ENCODE results near the gene HS1BP3. TPM values are rescaled to one million over a fixed set of nuclear protein-coding genes. Genes with fewer than 3 reads are reported as not detected.

Gene HS1BP3
- total and polyA plus RNA-seq, 9 of the 15 experiments (the other 6 are each of a cell fraction or from before 2014, with no cell fraction given), result 0.41 to 8.3 (median 5.9) TPM

DNA sequence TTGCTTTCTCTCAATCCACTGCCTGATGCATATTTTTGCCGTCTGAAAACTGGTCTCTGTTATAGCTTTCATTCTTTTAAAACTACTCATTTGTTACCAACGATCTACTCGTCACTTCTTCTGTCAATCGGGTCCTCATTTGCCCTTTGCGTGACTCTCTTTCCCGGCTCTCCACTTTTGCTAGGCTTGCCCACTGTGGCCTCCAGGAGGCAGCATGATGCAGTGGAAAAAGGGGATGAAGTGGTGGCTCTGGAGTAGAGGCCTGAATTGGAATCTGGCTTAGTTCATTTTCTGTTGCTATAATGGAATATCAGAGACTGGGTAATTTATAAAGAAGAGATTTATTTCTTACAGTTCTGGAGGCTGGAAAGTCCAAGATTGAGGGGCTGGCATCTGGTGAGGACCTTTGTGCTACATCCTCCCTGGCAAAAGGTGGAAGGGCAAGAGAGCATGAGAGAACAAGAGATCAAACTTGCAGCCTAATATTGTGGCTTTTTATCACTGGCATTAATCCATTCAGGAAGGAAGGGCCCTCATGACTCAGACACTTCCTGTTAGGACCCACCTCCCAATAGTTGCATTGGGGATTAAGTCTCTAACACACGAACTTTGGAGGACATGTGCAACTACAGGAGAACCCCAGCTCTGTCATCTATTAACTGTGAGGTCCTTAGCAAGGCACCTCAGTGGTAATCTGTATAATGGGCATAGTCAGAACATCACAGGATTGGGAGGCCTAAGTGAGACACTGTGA, 31.4 kb upstream of the HS1BP3 start:
- in situ Hi-C loops (cut with MboI), result no loop called here
- H3K9me3 ChIP-seq (replicated peaks; ENCODE audit: control insufficient read depth, insufficient read depth, low read depth, low read length), result no peaks in the 10 kb centered on the region
- POLR2A ChIA-PET, result no interaction called here
- no peak overlapping the region for H3K4me3 ChIP-seq
- CTCF ChIA-PET (ENCODE audit: low intra/inter-chr PET ratio), result interaction anchor here (1.5 kb wide), 1 partner anchor 281 kb away, joined by 14 read pairs; no protein-coding TSS in a partner anchor
- no peaks in the 10 kb centered on the region; the same call in 1 of the 2 replicates for H4K20me1 ChIP-seq (replicated peaks; ENCODE audit: control insufficient read depth, insufficient read depth, low read length)
- no peaks in the 10 kb centered on the region for H3K9me1 ChIP-seq (ENCODE audit: control insufficient read depth, insufficient read depth, low read length)
- intact Hi-C loops (cut with micrococcal nuclease), result loop anchor here (1.0 to 10.0 kb wide), 3 partner anchors 142 to 281 kb away; partner anchors contain the start of gene LDAH
- no peaks in the 10 kb centered on the region for H3K79me2 ChIP-seq (ENCODE audit: control insufficient read depth, insufficient read depth, low read length)
- 78% methylated on average over 7 of the region's 7 CpGs for WGBS (ENCODE audit: insufficient coverage, low coverage, missing lambda C conversion rate)
- BruUV-seq (replicated peaks), result no TSS peak
- no peak overlapping the region for H2AFZ ChIP-seq (ENCODE audit: low read depth, low read length)
- peak; percentile 44 for FAIRE-seq
- H3K4me2 ChIP-seq (ENCODE audit: insufficient read depth, low read length), result no peak overlapping the region
- peak in 3 of 4 experiments; percentile 21 to 32 (median 29) for DNase-seq (ENCODE audit: extremely low read depth in 1 of 4, low spot score in 3 of 4)
- H3K27ac ChIP-seq (ENCODE audit: extremely low read depth, low read depth, low read length), result no peak overlapping the region
- H3K9ac ChIP-seq (ENCODE audit: insufficient read depth in 1 of 2, low read depth in 2 of 2, low read length in 2 of 2), result no peak overlapping the region
- H3K36me3 ChIP-seq (ENCODE audit: control insufficient read depth, insufficient read depth, low read length), result peaks cover 40% of the 10 kb centered on the region; the same call in 2 of the 3 replicates
- no peak for TF ChIP-seq TCF7 (IDR thresholded peaks at IDR 0.05; ENCODE audit: borderline replicate concordance)
- peak; percentile 23 to 63; a peak in 3 of 4 replicates for TF ChIP-seq RAD21 (CRISPR knock-in tag; conservative IDR thresholded peaks at IDR 0.05 in 1 of 2, IDR thresholded peaks at IDR 0.05 in 1 of 2)
- TF ChIP-seq, protein P1, sequence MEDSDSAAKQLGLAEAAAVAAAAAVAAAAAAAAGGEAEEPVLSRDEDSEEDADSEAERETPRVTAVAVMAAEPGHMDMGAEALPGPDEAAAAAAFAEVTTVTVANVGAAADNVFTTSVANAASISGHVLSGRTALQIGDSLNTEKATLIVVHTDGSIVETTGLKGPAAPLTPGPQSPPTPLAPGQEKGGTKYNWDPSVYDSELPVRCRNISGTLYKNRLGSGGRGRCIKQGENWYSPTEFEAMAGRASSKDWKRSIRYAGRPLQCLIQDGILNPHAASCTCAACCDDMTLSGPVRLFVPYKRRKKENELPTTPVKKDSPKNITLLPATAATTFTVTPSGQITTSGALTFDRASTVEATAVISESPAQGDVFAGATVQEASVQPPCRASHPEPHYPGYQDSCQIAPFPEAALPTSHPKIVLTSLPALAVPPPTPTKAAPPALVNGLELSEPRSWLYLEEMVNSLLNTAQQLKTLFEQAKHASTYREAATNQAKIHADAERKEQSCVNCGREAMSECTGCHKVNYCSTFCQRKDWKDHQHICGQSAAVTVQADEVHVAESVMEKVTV (CRISPR knock-in tag; IDR thresholded peaks at IDR 0.05), result 0 out of 2 replicates have a peak, but pooled peaks have one; percentile 29
- peak; percentile 49 for TF ChIP-seq SMC3 (conservative IDR thresholded peaks at IDR 0.05; ENCODE audit: insufficient read depth, low read depth, low read length)
- TF ChIP-seq, protein P2, sequence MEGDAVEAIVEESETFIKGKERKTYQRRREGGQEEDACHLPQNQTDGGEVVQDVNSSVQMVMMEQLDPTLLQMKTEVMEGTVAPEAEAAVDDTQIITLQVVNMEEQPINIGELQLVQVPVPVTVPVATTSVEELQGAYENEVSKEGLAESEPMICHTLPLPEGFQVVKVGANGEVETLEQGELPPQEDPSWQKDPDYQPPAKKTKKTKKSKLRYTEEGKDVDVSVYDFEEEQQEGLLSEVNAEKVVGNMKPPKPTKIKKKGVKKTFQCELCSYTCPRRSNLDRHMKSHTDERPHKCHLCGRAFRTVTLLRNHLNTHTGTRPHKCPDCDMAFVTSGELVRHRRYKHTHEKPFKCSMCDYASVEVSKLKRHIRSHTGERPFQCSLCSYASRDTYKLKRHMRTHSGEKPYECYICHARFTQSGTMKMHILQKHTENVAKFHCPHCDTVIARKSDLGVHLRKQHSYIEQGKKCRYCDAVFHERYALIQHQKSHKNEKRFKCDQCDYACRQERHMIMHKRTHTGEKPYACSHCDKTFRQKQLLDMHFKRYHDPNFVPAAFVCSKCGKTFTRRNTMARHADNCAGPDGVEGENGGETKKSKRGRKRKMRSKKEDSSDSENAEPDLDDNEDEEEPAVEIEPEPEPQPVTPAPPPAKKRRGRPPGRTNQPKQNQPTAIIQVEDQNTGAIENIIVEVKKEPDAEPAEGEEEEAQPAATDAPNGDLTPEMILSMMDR (IDR thresholded peaks at IDR 0.05 in 2 of 3, conservative IDR thresholded peaks at IDR 0.05 in 1 of 3; ENCODE audit: insufficient read depth in 2 of 3, low read depth in 1 of 3, low read length in 3 of 3), result peak; percentile 39 to 72 (median 69); a peak in 5 of 6 replicates
- TF ChIP-seq, protein P3, sequence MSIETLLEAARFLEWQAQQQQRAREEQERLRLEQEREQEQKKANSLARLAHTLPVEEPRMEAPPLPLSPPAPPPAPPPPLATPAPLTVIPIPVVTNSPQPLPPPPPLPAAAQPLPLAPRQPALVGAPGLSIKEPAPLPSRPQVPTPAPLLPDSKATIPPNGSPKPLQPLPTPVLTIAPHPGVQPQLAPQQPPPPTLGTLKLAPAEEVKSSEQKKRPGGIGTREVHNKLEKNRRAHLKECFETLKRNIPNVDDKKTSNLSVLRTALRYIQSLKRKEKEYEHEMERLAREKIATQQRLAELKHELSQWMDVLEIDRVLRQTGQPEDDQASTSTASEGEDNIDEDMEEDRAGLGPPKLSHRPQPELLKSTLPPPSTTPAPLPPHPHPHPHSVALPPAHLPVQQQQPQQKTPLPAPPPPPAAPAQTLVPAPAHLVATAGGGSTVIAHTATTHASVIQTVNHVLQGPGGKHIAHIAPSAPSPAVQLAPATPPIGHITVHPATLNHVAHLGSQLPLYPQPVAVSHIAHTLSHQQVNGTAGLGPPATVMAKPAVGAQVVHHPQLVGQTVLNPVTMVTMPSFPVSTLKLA (conservative IDR thresholded peaks at IDR 0.05), result no peak
- H3K27me3 ChIP-seq (ENCODE audit: control insufficient read depth in 2 of 2, insufficient read depth in 2 of 2, low read length in 2 of 2), result no peaks in the 10 kb centered on the region
- peak; percentile 65 for ATAC-seq
- no peaks in the 10 kb centered on the region for H3K4me1 ChIP-seq (replicated peaks in 1 of 2; ENCODE audit: control insufficient read depth in 2 of 2, insufficient read depth in 2 of 2, low read length in 2 of 2)
